Choroid plexus epithelial cell (primary cell): ENCODE data around the gene NTSR2.

Source experiments
- DNase-seq: peaks from one replicate; pipeline ENCODE4 v3.0.0-alpha.2; 2010; ENCODE audit warnings: low read depth
- H3K4me3 ChIP-seq: 2 replicates; pipeline ENCODE4 v1.5.1; 2011; ENCODE audit warnings: low read depth, mild to moderate bottlenecking, control low read depth, low read length, moderate library complexity
- TF ChIP-seq, protein P1 (sequence below): conservative IDR thresholded peaks from 2 replicates; pipeline ENCODE4 v1.5.1; 2011; ENCODE audit warnings: low read depth, mild to moderate bottlenecking, control low read depth, inconsistent platforms, low read length, moderate library complexity

Gene NTSR2

GRCh38 chr2:11699686-11700670, 30.0 kb upstream of the NTSR2 start:
- no peak overlapping the region for H3K4me3 ChIP-seq
- no peak for DNase-seq
- TF ChIP-seq, protein P1, sequence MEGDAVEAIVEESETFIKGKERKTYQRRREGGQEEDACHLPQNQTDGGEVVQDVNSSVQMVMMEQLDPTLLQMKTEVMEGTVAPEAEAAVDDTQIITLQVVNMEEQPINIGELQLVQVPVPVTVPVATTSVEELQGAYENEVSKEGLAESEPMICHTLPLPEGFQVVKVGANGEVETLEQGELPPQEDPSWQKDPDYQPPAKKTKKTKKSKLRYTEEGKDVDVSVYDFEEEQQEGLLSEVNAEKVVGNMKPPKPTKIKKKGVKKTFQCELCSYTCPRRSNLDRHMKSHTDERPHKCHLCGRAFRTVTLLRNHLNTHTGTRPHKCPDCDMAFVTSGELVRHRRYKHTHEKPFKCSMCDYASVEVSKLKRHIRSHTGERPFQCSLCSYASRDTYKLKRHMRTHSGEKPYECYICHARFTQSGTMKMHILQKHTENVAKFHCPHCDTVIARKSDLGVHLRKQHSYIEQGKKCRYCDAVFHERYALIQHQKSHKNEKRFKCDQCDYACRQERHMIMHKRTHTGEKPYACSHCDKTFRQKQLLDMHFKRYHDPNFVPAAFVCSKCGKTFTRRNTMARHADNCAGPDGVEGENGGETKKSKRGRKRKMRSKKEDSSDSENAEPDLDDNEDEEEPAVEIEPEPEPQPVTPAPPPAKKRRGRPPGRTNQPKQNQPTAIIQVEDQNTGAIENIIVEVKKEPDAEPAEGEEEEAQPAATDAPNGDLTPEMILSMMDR: no peak

GRCh38 chr2:11698009-11698922, 28.3 kb upstream of the NTSR2 start:
- peak; percentile 81 for DNase-seq
- TF ChIP-seq, protein P1: peak; percentile 11
- no peak overlapping the region for H3K4me3 ChIP-seq

DNA sequence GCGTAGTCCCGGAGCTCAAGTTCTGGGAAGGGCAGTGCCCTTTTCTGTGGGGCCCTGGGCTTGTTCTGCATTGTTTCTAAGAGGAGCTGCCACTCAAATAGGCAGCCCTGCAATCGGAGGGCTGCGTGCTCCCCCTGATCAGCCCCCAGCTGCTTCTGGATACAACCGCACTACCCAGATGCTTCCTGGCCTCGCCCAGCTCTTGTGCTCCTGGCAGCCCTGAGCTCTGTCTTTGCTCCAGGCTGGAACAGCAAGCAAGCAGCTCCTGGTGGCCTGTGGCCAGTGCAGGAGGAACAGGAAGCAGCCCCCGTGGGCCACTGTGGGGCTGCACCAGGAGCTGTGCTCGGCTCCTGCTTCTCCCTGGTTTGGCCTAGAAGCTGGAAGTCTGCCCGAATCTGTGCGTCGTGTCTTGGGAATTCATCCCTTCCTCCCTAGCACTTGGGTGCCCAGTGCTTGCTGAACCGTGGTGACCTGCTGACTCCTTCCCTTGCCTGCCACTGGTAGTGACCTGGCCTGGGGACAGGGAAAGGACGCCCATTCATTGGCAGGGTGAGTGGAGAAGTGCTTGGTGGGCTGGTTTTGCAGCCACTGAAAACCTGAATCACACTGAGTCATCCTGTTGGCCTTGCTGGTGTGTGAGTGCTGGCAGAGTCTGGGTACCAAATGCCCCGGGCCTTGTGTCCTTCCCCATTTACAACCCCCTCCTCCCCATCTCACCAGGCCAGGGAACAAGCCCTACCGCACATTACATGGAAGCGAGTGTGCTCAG, 27.3 kb upstream of the NTSR2 start:
- no peak overlapping the region for H3K4me3 ChIP-seq
- DNase-seq: peak; percentile 35
- TF ChIP-seq, protein P1: no peak

GRCh38 chr2:11696736-11697102, 26.7 kb upstream of the NTSR2 start:
- H3K4me3 ChIP-seq: no peak overlapping the region
- TF ChIP-seq, protein P1: no peak
- no peak for DNase-seq

- TF ChIP-seq, protein P1: no peak
- H3K4me3 ChIP-seq: no peak overlapping the region
- no peak for DNase-seq
Observed at GRCh38 chr2:11695576-11695975, 25.6 kb upstream of the NTSR2 start.

DNA sequence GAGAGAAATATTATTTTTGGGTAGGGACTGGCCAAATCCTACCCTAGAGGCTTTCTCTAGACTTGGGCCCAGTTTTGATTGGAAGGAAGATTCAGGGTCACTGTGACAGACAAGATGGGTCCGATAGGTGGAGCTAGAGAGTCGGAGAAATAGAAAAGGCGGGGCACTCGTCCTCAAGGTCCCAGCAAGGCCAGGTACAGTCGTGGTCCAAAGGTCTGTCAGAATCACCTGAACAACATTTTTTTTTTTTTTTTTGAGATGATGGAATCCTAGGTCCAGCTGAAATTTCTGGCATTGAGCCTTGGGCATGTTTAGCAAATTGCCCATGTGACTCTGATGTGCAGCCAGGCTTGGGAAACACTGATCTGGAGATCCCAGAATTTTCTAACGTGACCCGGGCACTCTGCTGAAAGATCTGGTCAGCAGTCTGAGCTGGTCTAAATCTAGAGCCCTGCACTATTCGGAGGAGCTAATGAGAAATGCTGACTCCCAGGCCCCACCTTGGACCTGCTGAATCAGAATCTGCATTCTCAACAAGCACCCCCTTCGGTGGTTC, 23.0 kb upstream of the NTSR2 start:
- peak; percentile 72 for DNase-seq
- no peak overlapping the region for H3K4me3 ChIP-seq

More for the DNA sequence above, 23.0 kb upstream of the NTSR2 start:
- TF ChIP-seq, protein P1: peak; percentile 89
